Upper lobe of right lung (tissue), 1 donor: ENCODE data around the gene SGCA. TPM values are rescaled to one million over a fixed set of nuclear protein-coding genes. Genes with fewer than 3 reads are reported as not detected.
A peak's percentile ranks its signal among the peaks of the same experiment; 100 is the strongest.

ENCODE experiments used
- ATAC-seq: fragments of 200-7000 bp; cut with Tn5 transposase; one replicate; pipeline ENCODE4 v1.9.1; 2020; ENCODE audit warnings: mild to moderate bottlenecking, moderate library complexity
- DNase-seq: peaks from one replicate; pipeline ENCODE4 v3.0.0-alpha.2; 2020
- H3K27ac ChIP-seq: fragments of 200-600 bp; one replicate; pipeline ENCODE4 v1.8.0; 2022
- H3K27me3 ChIP-seq: fragments of 200-600 bp; one replicate; pipeline ENCODE4 v1.8.0; 2022; ENCODE audit warnings: mild to moderate bottlenecking
- H3K36me3 ChIP-seq: fragments of 200-600 bp; one replicate; pipeline ENCODE4 v1.8.0; 2022
- H3K4me1 ChIP-seq: fragments of 200-600 bp; one replicate; pipeline ENCODE4 v1.8.0; 2022
- H3K4me3 ChIP-seq: fragments of 200-600 bp; one replicate; pipeline ENCODE4 v1.8.0; 2022; ENCODE audit warnings: mild to moderate bottlenecking
- H3K9me3 ChIP-seq: fragments of 200-600 bp; one replicate; pipeline ENCODE4 v1.8.0; 2022
- intact Hi-C: fragments of 100-400 bp; cut with DNase I; formaldehyde crosslinking; loops from one replicate; pipeline ENCODE4 v1.11.0; 2022
- total RNA-seq: library from RNA; stranded (reverse); fragmentation: NEBNext Ultra II Directional; extraction: Animal tissue kit (Norgen Biotek cat#: 25700); gene quantifications from one replicate; pipeline ENCODE4 v1.2.1, GENCODE V29; 2021
- TF ChIP-seq, protein P1 (sequence below): fragments of 200-600 bp; IDR thresholded peaks from one replicate; pipeline ENCODE4 v1.8.0; 2022; ENCODE audit warnings: antibody characterized with exemption
- donor health status: DM: no; HTN: yes; CAD: no; lungs with severe emphysema.

Gene SGCA
- total RNA-seq, 1 donor from 2014 or later = 27.8 TPM

DNA sequence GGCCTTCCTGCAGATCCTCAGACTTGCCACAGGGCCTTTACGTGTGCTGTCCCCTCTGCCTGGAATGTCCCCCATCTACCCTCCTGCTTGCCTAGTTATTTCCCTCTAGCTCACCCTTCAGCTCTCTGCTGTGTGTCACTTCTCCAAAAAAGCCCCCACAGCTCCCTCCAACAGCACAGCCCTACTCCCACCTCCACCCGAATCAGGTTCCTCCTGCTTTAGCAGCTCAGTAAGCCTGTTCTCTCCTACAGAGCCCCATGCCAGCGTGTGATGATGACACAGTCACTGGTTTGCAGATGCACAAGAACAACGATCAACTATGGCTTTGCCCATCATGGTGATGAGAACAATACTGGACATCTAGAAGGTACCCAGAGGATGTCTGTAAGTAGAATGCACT is 28.8 kb upstream of the SGCA start:
- DNase-seq = no peak
- H3K27me3 ChIP-seq = no peaks in the 10 kb centered on the region
- H3K9me3 ChIP-seq = no peaks in the 10 kb centered on the region
- H3K4me3 ChIP-seq = no peak overlapping the region
- H3K36me3 ChIP-seq = peaks cover 75% of the 10 kb centered on the region
- H3K4me1 ChIP-seq = peaks cover 14% of the 10 kb centered on the region
- H3K27ac ChIP-seq = no peak overlapping the region
- no peak for ATAC-seq
- TF ChIP-seq, protein P1, sequence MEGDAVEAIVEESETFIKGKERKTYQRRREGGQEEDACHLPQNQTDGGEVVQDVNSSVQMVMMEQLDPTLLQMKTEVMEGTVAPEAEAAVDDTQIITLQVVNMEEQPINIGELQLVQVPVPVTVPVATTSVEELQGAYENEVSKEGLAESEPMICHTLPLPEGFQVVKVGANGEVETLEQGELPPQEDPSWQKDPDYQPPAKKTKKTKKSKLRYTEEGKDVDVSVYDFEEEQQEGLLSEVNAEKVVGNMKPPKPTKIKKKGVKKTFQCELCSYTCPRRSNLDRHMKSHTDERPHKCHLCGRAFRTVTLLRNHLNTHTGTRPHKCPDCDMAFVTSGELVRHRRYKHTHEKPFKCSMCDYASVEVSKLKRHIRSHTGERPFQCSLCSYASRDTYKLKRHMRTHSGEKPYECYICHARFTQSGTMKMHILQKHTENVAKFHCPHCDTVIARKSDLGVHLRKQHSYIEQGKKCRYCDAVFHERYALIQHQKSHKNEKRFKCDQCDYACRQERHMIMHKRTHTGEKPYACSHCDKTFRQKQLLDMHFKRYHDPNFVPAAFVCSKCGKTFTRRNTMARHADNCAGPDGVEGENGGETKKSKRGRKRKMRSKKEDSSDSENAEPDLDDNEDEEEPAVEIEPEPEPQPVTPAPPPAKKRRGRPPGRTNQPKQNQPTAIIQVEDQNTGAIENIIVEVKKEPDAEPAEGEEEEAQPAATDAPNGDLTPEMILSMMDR = no peak
- intact Hi-C loops = no loop called here

DNA sequence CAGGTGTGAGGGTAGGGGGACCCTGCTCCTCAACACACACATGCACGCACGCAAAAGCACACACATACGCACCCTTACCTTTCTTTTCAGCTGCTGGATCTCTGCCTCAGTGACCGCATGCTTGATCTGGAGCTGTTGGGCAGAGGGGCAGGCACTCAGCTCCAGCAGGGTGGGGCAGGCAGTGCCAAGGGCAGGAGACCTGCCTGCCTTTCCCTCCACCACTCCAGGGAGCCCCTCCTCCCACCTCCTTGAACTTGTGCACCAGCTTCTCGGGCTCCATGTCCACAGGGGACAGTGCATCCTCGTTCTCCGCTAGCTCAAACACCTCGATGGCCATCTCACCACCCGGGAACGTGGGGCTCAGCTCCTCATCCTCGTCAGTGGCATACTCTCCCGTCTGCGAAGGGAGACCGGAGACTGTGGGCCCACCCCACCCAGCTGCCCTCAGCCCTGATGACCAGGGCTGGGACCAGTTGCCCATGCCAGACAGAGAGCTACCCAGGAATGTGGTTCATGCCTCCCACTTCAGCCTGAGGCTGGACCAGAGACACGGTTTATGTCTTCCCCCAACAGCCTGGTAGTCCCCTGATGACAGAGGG is 26.5 kb upstream of the SGCA start:
- intact Hi-C loops = no loop called here
- H3K4me1 ChIP-seq = peaks cover 27% of the 10 kb centered on the region
- H3K36me3 ChIP-seq = peaks cover 97% of the 10 kb centered on the region
- ATAC-seq (no peak), DNase-seq (no peak)
- H3K9me3 ChIP-seq = no peaks in the 10 kb centered on the region
- peak overlapping the region; percentile 71 for H3K27ac ChIP-seq
- H3K27me3 ChIP-seq = no peaks in the 10 kb centered on the region
- TF ChIP-seq, protein P1 = no peak
- no peak overlapping the region for H3K4me3 ChIP-seq

DNA sequence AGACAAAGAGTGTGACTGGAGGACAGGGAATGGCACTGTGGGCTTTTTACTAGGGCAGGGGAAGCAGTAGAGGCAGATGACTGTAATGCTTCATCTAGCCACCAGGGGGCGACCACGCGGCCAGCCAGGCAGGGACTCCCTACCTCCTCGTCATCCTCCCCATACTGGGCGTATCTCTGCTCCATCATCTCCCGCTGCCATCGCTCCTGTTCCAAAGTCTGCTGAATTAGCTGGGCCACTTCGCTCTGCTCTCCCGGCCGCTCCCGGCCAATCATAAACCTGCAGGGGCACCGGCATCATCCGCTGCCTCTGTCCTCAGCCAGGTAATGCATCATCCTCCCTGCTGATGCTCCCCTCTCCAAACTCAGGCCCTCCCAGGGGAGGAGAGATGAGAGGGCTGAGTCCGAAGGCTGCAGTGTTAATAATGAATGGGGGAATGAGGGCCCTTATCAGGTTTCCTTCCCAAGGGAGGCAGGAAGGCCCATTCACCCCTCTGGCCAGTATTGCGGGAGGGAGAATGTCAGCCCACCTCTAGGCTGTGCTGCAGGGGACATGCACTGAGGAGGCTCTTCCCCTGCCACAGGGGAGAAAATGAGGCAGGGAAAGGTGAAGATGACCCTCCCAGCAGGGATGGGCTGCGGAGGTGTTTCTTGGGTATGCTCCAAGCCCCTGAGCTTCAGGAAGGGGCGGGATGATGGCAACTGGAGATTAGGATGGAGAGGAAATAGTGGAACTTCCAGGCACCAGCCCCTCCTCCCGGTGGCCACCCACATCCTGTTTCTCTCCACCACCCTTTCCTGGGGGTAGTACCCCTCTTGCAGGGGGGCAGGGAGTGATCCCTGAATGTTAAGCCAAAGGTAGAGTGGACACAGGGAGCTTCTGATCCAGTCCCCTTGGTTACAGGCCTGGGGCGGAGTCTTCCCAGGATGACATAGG is 25.6 kb upstream of the SGCA start:
- intact Hi-C loops = no loop called here
- Histone ChIP-seq H3K4me1 (peaks cover 27% of the 10 kb centered on the region), H3K27ac (peak overlapping the region; percentile 71), H3K9me3 (no peaks in the 10 kb centered on the region), H3K4me3 (no peak overlapping the region), H3K27me3 (no peaks in the 10 kb centered on the region), H3K36me3 (peaks cover 97% of the 10 kb centered on the region)
- ATAC-seq (peak; percentile 91), DNase-seq (peak; percentile 88)
- TF ChIP-seq, protein P1 = peak; percentile 97

DNA sequence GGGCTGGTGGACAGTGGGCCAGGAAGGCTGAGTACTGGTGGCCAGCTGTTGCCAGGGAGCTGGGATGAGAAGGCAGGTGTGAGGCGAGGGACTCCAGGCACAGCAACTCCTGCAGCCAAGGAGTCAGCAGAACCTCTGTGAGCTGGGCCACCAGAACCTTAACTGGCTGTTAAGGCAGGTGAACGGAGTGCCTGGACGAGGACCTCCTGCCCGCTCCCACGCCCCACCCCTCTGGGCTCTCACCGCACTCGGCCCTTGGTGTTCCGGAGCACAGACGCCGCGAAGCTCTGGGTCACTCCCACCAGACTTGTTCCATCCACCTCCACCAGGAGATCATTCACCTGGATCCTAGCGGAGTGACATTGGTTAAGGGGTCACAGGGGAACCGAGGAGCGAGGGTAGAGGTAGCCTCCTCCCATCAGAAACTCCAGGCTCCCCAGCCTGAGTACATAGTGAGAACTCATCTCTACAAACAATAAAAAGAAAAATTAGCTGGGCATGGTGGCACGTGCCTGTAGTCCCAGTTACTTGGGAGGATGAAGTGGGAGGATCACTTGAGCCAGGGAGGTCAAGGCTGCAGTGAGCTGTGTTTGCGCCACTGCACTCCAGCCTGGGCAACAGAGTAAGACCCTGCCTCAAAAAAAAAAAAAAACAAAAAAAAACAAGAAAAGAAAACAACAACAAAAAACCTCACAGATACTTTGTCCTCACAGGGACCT is 24.6 kb upstream of the SGCA start:
- no peaks in the 10 kb centered on the region for H3K9me3 ChIP-seq
- H3K4me1 ChIP-seq = peaks cover 33% of the 10 kb centered on the region
- peak overlapping the region; percentile 71 for H3K27ac ChIP-seq
- H3K36me3 ChIP-seq = peaks cover 89% of the 10 kb centered on the region
- intact Hi-C loops = no loop called here
- TF ChIP-seq, protein P1 = no peak
- no peak for DNase-seq
- H3K27me3 ChIP-seq = no peaks in the 10 kb centered on the region
- no peak for ATAC-seq
- no peak overlapping the region for H3K4me3 ChIP-seq

DNA sequence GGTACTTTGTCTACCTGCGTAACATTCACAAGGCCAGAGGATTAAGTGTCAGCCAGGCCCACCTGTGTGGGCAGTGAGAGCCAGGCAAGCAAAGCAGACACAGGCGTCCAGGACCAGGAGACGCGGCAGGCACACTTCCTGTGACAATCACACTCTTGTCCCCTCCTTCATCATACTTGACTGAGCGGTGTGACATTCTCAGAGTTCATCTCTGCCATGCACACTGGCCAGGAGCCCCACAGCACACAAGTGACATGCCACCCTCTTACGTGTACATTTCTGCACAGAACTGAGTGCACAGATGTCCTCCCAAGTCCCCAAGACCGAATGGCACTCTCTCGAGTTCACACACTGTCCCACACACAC is 24.1 kb upstream of the SGCA start:
- Histone ChIP-seq H3K9me3 (no peaks in the 10 kb centered on the region), H3K4me1 (peaks cover 39% of the 10 kb centered on the region), H3K36me3 (peaks cover 84% of the 10 kb centered on the region), H3K27me3 (no peaks in the 10 kb centered on the region), H3K4me3 (no peak overlapping the region), H3K27ac (peak overlapping the region; percentile 71)
- TF ChIP-seq, protein P1 = no peak
- ATAC-seq = no peak
- DNase-seq = no peak
- intact Hi-C loops = no loop called here
